ENCODE data around the gene CLIC5. TPM values are rescaled to one million over a fixed set of nuclear protein-coding genes. Genes with fewer than 3 reads are reported as not detected.

The CLIC5 gene
- total and polyA plus RNA-seq, 2 of the 8 experiments (the other 6 are each of a cell fraction or from before 2014, with no cell fraction given) = 0.12 to 0.15 TPM

DNA sequence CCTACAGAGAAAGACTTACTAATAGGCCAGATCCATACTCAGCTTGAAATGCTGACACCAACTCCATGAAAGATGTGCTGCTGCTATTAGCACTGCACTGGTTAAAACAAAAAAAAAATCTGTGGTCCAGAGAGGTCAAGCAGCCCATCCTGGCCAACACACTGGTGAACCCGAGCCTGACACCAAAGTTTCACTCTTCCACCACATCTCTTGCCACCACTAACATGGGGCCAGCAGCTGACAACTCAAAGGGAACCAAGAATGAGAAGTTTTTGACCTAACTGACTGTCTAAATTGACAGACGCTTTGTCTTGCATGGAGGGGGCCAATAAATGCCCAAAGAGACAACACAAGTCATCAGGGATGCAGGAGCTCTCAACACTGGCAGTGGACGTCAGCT is 5.4 kb downstream of the CLIC5 start:
- Histone ChIP-seq H2BK15ac (ENCODE audit: low read length) (no peak overlapping the region), H3K4me1 (replicated peaks in 1 of 4; ENCODE audit: control insufficient read depth in 3 of 4, insufficient read depth in 4 of 4, low read length in 3 of 4) (peaks cover 4 to 12% (median 7%) of the 10 kb centered on the region in 4 experiments; a peak in 4 of 7 replicates), H3K23ac (ENCODE audit: insufficient read length) (no peak overlapping the region), H4K91ac (replicated peaks; ENCODE audit: insufficient read length, low read length) (no peak overlapping the region), H2BK5ac (ENCODE audit: low read depth, low read length) (no peak overlapping the region), H2BK20ac (ENCODE audit: low read length) (no peak overlapping the region), H3K18ac (ENCODE audit: extremely low read depth, low read length) (no peak overlapping the region), H3K23me2 (ENCODE audit: low read depth, low read length) (peaks cover 8% of the 10 kb centered on the region), H3K9me3 (ENCODE audit: insufficient read depth in 2 of 2, low read depth in 1 of 2, low read length in 1 of 2) (no peaks in the 10 kb centered on the region), H2BK12ac (ENCODE audit: low read depth, low read length) (no peak overlapping the region), H3K27me3 (replicated peaks in 1 of 4; ENCODE audit: control insufficient read depth in 3 of 4, extremely low read depth in 1 of 4, insufficient read depth in 3 of 4, low read length in 3 of 4) (peaks cover under 1 to 9% (median 6%) of the 10 kb centered on the region in 4 experiments; a peak in 6 of 7 replicates), H3K4me2 (ENCODE audit: insufficient read depth in 1 of 2, low read depth in 2 of 2, low read length in 2 of 2) (no peak overlapping the region), H4K20me1 (replicated peaks in 1 of 2; ENCODE audit: control insufficient read depth in 1 of 2, insufficient read depth in 2 of 2, low read length in 2 of 2) (no peaks in the 10 kb centered on the region), H3K9ac (replicated peaks in 1 of 4; ENCODE audit: extremely low read depth in 1 of 4, low read depth in 3 of 4, low read length in 3 of 4) (no peak overlapping the region), H3K79me1 (ENCODE audit: low read depth, low read length) (no peaks in the 10 kb centered on the region), H2AFZ (ENCODE audit: low read length) (no peak overlapping the region), H4K8ac (ENCODE audit: extremely low read depth, insufficient read depth, low read length) (no peak overlapping the region), H3K27ac (ENCODE audit: low read depth, low read length) (no peak overlapping the region), H2AK5ac (ENCODE audit: low read depth, low read length) (no peak overlapping the region), H3K14ac (ENCODE audit: insufficient read length) (no peak overlapping the region), H2BK120ac (replicated peaks; ENCODE audit: low read depth, low read length) (no peak overlapping the region), H3K79me2 (ENCODE audit: control insufficient read depth in 1 of 2, insufficient read depth in 2 of 2, low read length in 2 of 2) (no peaks in the 10 kb centered on the region), H3K4me3 (ENCODE audit: extremely low read depth in 1 of 4, insufficient read depth in 2 of 4, low read depth in 3 of 4, low read length in 4 of 4) (no peak overlapping the region), H3K4ac (replicated peaks; ENCODE audit: insufficient read length, low read depth, low read length) (no peak overlapping the region), H3K36me3 (ENCODE audit: control insufficient read depth in 2 of 4, insufficient read depth in 4 of 4, low read length in 3 of 4) (no peaks in the 10 kb centered on the region), H4K5ac (ENCODE audit: insufficient read length, low read depth, low read length) (no peak overlapping the region), H3K56ac (replicated peaks; ENCODE audit: insufficient read length, low read depth, low read length) (no peak overlapping the region)
- ChIA-PET POLR2A (ENCODE audit: partially characterized antibody) (no interaction called here), CTCF (ENCODE audit: partially characterized antibody) (interaction anchor here (1.4 to 5.1 kb wide), 3 partner anchors 20 to 80 kb away, joined by 4 to 18 read pairs (median 5); no protein-coding TSS in a partner anchor)
- 58% methylated on average over 3 of the region's 3 CpGs; no CpG with 5 or more reads in 1 of the 2 experiments for WGBS, 2 experiments (ENCODE audit: extremely low coverage in 1 of 2, insufficient coverage in 1 of 2, insufficient read length in 1 of 2, insufficient replicate concordance in 2 of 2, low coverage in 1 of 2, low lambda C conversion rate in 2 of 2, missing lambda C conversion rate in 1 of 2)
- no peak for DNase-seq (ENCODE audit: low read depth in 1 of 2, low spot score in 2 of 2)
- no peak for FAIRE-seq
- TF ChIP-seq SUZ12 (IDR thresholded peaks at IDR 0.05; ENCODE audit: low read length) = no peak
- no peak for TF ChIP-seq POLR2AphosphoS5 (IDR thresholded peaks at IDR 0.05; ENCODE audit: low read depth, low read length)
- TF ChIP-seq JUND (IDR thresholded peaks at IDR 0.05; ENCODE audit: low read length) = no peak
- no peak for TF ChIP-seq RBBP5 (IDR thresholded peaks at IDR 0.05; ENCODE audit: borderline replicate concordance, low read depth, low read length)
- TF ChIP-seq CBX8 (IDR thresholded peaks at IDR 0.05; ENCODE audit: borderline replicate concordance, low read depth, low read length) = no peak
- no peak for TF ChIP-seq TEAD4 (IDR thresholded peaks at IDR 0.05; ENCODE audit: low read depth, low read length)

Measured in H1 (cell line).